A673 (cell line): ENCODE measurements around the gene ABI1. TPM values are rescaled to one million over a fixed set of nuclear protein-coding genes. Genes with fewer than 3 reads are reported as not detected.

Experiments
- BruUV-seq: library from RNA; stranded (reverse); fragments of 400-500 nt; replicated peaks from 2 replicates; lab custom pipeline; 2021; lab: Mats Ljungman, UMichigan
- CTCF ChIA-PET: fragments of 300-600 bp; sonication (Branson Sonifier 250); formaldehyde crosslinking; loops from one replicate; lab custom pipeline; 2022; ENCODE audit warnings: antibody characterized with exemption; lab: Charles Lee
- POLR2A ChIA-PET: fragments of 300-600 bp; sonication (Branson Sonifier 250); formaldehyde crosslinking; loops from one replicate; lab custom pipeline; 2022; ENCODE audit warnings: antibody characterized with exemption; ENCODE audit not compliant: low non-redundant PET; lab: Charles Lee
- DNase-seq: peaks from one replicate; pipeline ENCODE4 v3.0.0-alpha.2; 2015; ENCODE audit warnings: low spot score
- H3K27ac ChIP-seq: fragments of 200-600 bp; sonication (generic); 2 replicates; pipeline ENCODE4 v1.5.1; 2016; ENCODE audit warnings: mixed run types, low read depth, mild to moderate bottlenecking, mixed read lengths, antibody characterized with exemption, low read length; ENCODE audit not compliant: poor library complexity, severe bottlenecking
- H3K27me3 ChIP-seq: fragments of 200-600 bp; sonication (generic); replicated peaks from 2 replicates; pipeline ENCODE4 v1.6.1; 2017; ENCODE audit warnings: mixed run types, low read depth, mild to moderate bottlenecking, mixed read lengths, antibody characterized with exemption, low read length; ENCODE audit not compliant: insufficient read depth, poor library complexity
- H3K36me3 ChIP-seq: fragments of 200-600 bp; sonication (generic); 2 replicates; pipeline ENCODE4 v1.6.1; 2016; ENCODE audit warnings: mixed run types, mild to moderate bottlenecking, mixed read lengths, antibody characterized with exemption, low read length; ENCODE audit not compliant: insufficient read depth, poor library complexity, severe bottlenecking
- H3K4me1 ChIP-seq: fragments of 200-600 bp; sonication (generic); 2 replicates; pipeline ENCODE4 v1.6.1; 2017; ENCODE audit warnings: mixed run types, mild to moderate bottlenecking, mixed read lengths, antibody characterized with exemption, low read length; ENCODE audit not compliant: insufficient read depth, poor library complexity, severe bottlenecking
- H3K4me3 ChIP-seq: fragments of 200-600 bp; sonication (generic); 2 replicates; pipeline ENCODE4 v1.5.1; 2016; ENCODE audit warnings: low read depth, mixed run types, mild to moderate bottlenecking, mixed read lengths, low read length; ENCODE audit not compliant: poor library complexity, severe bottlenecking
- H3K9me3 ChIP-seq: fragments of 200-600 bp; sonication (generic); 2 replicates; pipeline ENCODE4 v1.6.1; 2016; ENCODE audit warnings: mixed run types, low read depth, mild to moderate bottlenecking, mixed read lengths, antibody characterized with exemption, low read length; ENCODE audit not compliant: poor library complexity, severe bottlenecking
- EZH2 ChIP-seq: fragments of 200-600 bp; sonication (generic); IDR thresholded peaks from 2 replicates; pipeline ENCODE4 v1.6.1; 2017; ENCODE audit warnings: borderline replicate concordance, low read depth, mild to moderate bottlenecking, mixed read lengths, antibody characterized with exemption, low read length; ENCODE audit not compliant: poor library complexity, severe bottlenecking
- intact Hi-C: fragments of 100-400 bp; cut with micrococcal nuclease; formaldehyde crosslinking; loops from one replicate; pipeline ENCODE4 v1.10.0; 2022; ENCODE audit not compliant: unreplicated experiment
- total RNA-seq: library from RNA; stranded (reverse); gene quantifications from 2 replicates; pipeline ENCODE4 v1.2.3, GENCODE V29; 2021
- TF ChIP-seq, protein P1 (sequence below): fragments of 300-800, 200-600 bp; sonication (generic); conservative IDR thresholded peaks from 2 replicates; pipeline ENCODE4 v1.5.1; 2017; ENCODE audit warnings: low read depth, mild to moderate bottlenecking, antibody characterized with exemption, low read length, moderate library complexity, mixed read lengths

ABI1 gene
- total RNA-seq, 1 experiment from 2014 or later = 70.5 TPM

DNA sequence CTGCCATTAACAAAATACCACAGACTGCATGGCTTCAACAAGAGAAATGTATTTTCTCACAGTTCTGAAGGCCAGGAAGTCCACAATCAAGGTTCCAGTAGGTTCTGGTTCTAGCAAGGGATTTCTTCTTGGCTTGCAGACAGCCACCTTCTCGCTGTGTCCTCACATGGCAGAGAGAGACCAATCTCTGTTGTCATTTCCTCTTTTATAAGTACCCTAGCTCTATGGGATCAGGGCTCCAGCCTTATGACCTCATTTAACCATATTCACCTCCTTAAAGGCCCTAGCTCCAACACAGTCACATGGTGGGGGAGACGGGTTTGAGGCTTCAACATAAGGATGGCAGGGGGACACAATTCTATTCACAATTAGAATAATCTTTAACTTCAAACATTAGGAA lies 23.6 kb downstream of the ABI1 start:
- H3K27ac ChIP-seq = no peak overlapping the region
- no peaks in the 10 kb centered on the region for H3K36me3 ChIP-seq
- DNase-seq = no peak
- BruUV-seq = no TSS peak
- H3K27me3 ChIP-seq = no peaks in the 10 kb centered on the region
- POLR2A ChIA-PET = no interaction called here
- CTCF ChIA-PET = no interaction called here
- intact Hi-C loops = no loop called here
- H3K4me1 ChIP-seq = peaks cover 17% of the 10 kb centered on the region
- H3K4me3 ChIP-seq = no peak overlapping the region
- TF ChIP-seq, protein P1, sequence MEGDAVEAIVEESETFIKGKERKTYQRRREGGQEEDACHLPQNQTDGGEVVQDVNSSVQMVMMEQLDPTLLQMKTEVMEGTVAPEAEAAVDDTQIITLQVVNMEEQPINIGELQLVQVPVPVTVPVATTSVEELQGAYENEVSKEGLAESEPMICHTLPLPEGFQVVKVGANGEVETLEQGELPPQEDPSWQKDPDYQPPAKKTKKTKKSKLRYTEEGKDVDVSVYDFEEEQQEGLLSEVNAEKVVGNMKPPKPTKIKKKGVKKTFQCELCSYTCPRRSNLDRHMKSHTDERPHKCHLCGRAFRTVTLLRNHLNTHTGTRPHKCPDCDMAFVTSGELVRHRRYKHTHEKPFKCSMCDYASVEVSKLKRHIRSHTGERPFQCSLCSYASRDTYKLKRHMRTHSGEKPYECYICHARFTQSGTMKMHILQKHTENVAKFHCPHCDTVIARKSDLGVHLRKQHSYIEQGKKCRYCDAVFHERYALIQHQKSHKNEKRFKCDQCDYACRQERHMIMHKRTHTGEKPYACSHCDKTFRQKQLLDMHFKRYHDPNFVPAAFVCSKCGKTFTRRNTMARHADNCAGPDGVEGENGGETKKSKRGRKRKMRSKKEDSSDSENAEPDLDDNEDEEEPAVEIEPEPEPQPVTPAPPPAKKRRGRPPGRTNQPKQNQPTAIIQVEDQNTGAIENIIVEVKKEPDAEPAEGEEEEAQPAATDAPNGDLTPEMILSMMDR = no peak
- no peak for TF ChIP-seq EZH2
- H3K9me3 ChIP-seq = no peaks in the 10 kb centered on the region

DNA sequence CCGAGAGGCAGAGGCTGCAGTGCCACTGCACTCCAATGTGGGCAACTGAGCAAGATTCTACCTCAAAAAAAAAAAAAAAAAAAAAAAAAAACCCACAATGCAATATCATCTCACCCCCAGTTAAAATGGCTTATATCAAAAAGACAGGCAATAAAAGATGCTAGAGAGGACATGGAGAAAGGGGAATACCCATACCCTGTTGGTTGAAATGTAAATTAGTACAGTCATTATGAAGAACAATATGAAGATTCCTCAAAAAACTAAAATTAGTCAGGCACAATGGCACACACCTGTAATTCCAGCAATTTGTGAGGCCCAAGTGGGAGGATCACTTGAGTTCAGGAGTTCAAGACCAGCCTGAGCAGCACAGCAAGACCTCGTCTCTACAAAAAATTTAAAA lies 25.7 kb downstream of the ABI1 start:
- TF ChIP-seq EZH2 = no peak
- TF ChIP-seq, protein P1 = no peak
- no peak for DNase-seq
- Histone ChIP-seq H3K36me3 (no peaks in the 10 kb centered on the region), H3K9me3 (peaks cover 5% of the 10 kb centered on the region), H3K4me3 (no peak overlapping the region), H3K27ac (no peak overlapping the region), H3K27me3 (no peaks in the 10 kb centered on the region), H3K4me1 (peaks cover 12% of the 10 kb centered on the region)
- intact Hi-C loops = no loop called here
- no TSS peak for BruUV-seq
- CTCF ChIA-PET = no interaction called here
- POLR2A ChIA-PET = no interaction called here

DNA sequence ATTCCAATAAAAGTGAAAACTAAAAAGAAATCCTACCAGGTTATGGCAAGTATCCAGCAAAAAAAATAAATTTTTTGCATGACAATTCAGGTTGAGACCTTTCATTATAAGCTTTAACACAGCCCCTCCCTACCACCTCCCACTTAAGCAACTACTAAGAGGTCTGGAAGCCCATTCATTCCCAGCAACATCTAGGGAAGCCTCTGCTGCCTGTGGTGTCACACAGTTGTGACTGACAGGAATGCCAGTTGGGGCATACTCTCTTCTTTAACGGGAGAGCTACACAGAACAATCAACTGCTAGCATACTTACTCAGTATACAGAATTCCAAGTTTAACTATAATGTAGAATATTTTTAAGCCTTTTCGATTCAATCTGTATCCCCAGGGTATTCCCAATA lies 27.8 kb downstream of the ABI1 start:
- ChIA-PET POLR2A (no interaction called here), CTCF (no interaction called here)
- Histone ChIP-seq H3K4me3 (no peak overlapping the region), H3K27me3 (no peaks in the 10 kb centered on the region), H3K27ac (no peak overlapping the region), H3K36me3 (no peaks in the 10 kb centered on the region), H3K4me1 (peaks cover 8% of the 10 kb centered on the region), H3K9me3 (peaks cover 5% of the 10 kb centered on the region)
- intact Hi-C loops = no loop called here
- TF ChIP-seq EZH2 = no peak
- TF ChIP-seq, protein P1 = no peak
- no TSS peak for BruUV-seq
- peak; percentile 18 for DNase-seq
